ENCODE measurements around the gene TRAF5.

TRAF5 gene

GRCh38 chr1:211355873-211356272 is 29.2 kb downstream of the TRAF5 start:
- Histone ChIP-seq H3K9ac (ENCODE audit: insufficient read length, low read depth) (no peak overlapping the region), H3K9me3 (ENCODE audit: insufficient read depth, low read length) (peaks cover 14% of the 10 kb centered on the region; the same call in 1 of the 2 replicates), H3K36me3 (ENCODE audit: insufficient read depth, insufficient read length, low read length) (peaks cover 63% of the 10 kb centered on the region), H3K27me3 (ENCODE audit: insufficient read depth, insufficient read length) (no peaks in the 10 kb centered on the region), H3K4me1 (ENCODE audit: insufficient read depth, insufficient read length) (no peaks in the 10 kb centered on the region), H3K4me3 (ENCODE audit: insufficient read length, low read depth) (no peak overlapping the region)
- DNase-seq (ENCODE audit: low read depth, low spot score), result no peak
- TF ChIP-seq SUZ12 (IDR thresholded peaks at IDR 0.05; ENCODE audit: extremely low read depth, insufficient read depth, insufficient read length), result no peak

GRCh38 chr1:211356723-211357407 is 30.2 kb downstream of the TRAF5 start:
- H3K36me3 ChIP-seq (ENCODE audit: insufficient read depth, insufficient read length, low read length), result peaks cover 73% of the 10 kb centered on the region
- DNase-seq (ENCODE audit: low read depth, low spot score), result no peak
- H3K9ac ChIP-seq (ENCODE audit: insufficient read length, low read depth), result no peak overlapping the region
- no peaks in the 10 kb centered on the region for H3K27me3 ChIP-seq (ENCODE audit: insufficient read depth, insufficient read length)
- TF ChIP-seq ZNF274 (IDR thresholded peaks at IDR 0.05; ENCODE audit: low read depth, low read length) (no peak), YY1 (IDR thresholded peaks at IDR 0.05; ENCODE audit: insufficient read depth, insufficient read length) (no peak), SUZ12 (IDR thresholded peaks at IDR 0.05; ENCODE audit: extremely low read depth, insufficient read depth, insufficient read length) (no peak)
- no peaks in the 10 kb centered on the region for H3K4me1 ChIP-seq (ENCODE audit: insufficient read depth, insufficient read length)
- no peak overlapping the region for H3K4me3 ChIP-seq (ENCODE audit: insufficient read length, low read depth)
- H3K9me3 ChIP-seq (ENCODE audit: insufficient read depth, low read length), result peaks cover 8% of the 10 kb centered on the region; the same call in 1 of the 2 replicates

- Histone ChIP-seq H3K9ac (ENCODE audit: insufficient read length, low read depth) (no peak overlapping the region), H3K27me3 (ENCODE audit: insufficient read depth, insufficient read length) (no peaks in the 10 kb centered on the region), H3K4me1 (ENCODE audit: insufficient read depth, insufficient read length) (no peaks in the 10 kb centered on the region), H3K36me3 (ENCODE audit: insufficient read depth, insufficient read length, low read length) (peaks cover 75% of the 10 kb centered on the region), H3K9me3 (ENCODE audit: insufficient read depth, low read length) (no peaks in the 10 kb centered on the region), H3K4me3 (ENCODE audit: insufficient read length, low read depth) (no peak overlapping the region)
- no peak for DNase-seq (ENCODE audit: low read depth, low spot score)
- TF ChIP-seq SUZ12 (IDR thresholded peaks at IDR 0.05; ENCODE audit: extremely low read depth, insufficient read depth, insufficient read length), result no peak
- TF ChIP-seq YY1 (IDR thresholded peaks at IDR 0.05; ENCODE audit: insufficient read depth, insufficient read length), result no peak
- no peak for TF ChIP-seq ZNF274 (IDR thresholded peaks at IDR 0.05; ENCODE audit: low read depth, low read length)
These were observed 32.1 kb downstream of the TRAF5 start for GRCh38 chr1:211358685-211359084.

DNA sequence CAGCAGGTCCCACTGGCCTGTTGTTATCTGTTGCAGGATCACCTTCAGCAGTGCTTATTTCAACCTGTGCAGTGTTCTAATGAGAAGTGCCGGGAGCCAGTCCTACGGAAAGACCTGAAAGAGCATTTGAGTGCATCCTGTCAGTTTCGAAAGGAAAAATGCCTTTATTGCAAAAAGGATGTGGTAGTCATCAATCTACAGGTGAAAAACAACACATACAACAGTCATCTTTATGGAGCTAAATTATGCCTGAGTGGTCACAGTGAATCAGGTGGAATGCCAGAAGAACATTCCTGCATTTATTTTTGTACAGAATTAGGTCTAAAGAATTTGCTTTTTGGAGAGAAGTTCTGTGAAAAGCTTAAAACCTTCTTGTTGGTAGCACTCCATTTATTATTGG is 33.2 kb downstream of the TRAF5 start:
- H3K27me3 ChIP-seq (ENCODE audit: insufficient read depth, insufficient read length), result no peaks in the 10 kb centered on the region
- DNase-seq (ENCODE audit: low read depth, low spot score), result no peak
- no peak overlapping the region for H3K9ac ChIP-seq (ENCODE audit: insufficient read length, low read depth)
- H3K4me1 ChIP-seq (ENCODE audit: insufficient read depth, insufficient read length), result no peaks in the 10 kb centered on the region
- no peak overlapping the region for H3K4me3 ChIP-seq (ENCODE audit: insufficient read length, low read depth)
- peaks cover 71% of the 10 kb centered on the region for H3K36me3 ChIP-seq (ENCODE audit: insufficient read depth, insufficient read length, low read length)
- no peak for TF ChIP-seq ZNF274 (IDR thresholded peaks at IDR 0.05; ENCODE audit: low read depth, low read length)
- TF ChIP-seq SUZ12 (IDR thresholded peaks at IDR 0.05; ENCODE audit: extremely low read depth, insufficient read depth, insufficient read length), result no peak
- TF ChIP-seq YY1 (IDR thresholded peaks at IDR 0.05; ENCODE audit: insufficient read depth, insufficient read length), result no peak
- no peaks in the 10 kb centered on the region for H3K9me3 ChIP-seq (ENCODE audit: insufficient read depth, low read length)

DNA sequence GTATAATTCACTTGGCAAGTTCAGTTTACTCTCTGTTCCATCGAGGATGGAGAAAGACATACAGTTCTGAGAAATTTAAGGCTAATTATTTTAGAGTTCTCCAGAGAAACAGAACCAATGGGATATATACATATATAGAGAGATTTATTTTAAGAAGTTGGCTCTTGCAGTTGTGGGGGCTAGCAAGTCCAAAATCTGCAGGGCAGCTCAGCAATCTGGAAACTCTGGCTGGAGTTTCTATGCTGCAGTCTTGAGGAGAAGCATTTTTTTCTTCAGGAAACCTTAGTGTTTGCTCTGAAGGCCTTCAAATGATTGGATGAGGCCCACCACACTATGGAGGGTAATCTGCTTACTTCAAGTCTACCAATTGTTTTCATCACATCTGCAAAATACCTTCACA is 34.6 kb downstream of the TRAF5 start:
- H3K9me3 ChIP-seq (ENCODE audit: insufficient read depth, low read length), result no peaks in the 10 kb centered on the region
- no peaks in the 10 kb centered on the region for H3K4me1 ChIP-seq (ENCODE audit: insufficient read depth, insufficient read length)
- no peak overlapping the region for H3K4me3 ChIP-seq (ENCODE audit: insufficient read length, low read depth)
- peaks cover 74% of the 10 kb centered on the region for H3K36me3 ChIP-seq (ENCODE audit: insufficient read depth, insufficient read length, low read length)
- H3K27me3 ChIP-seq (ENCODE audit: insufficient read depth, insufficient read length), result no peaks in the 10 kb centered on the region
- no peak for TF ChIP-seq SUZ12 (IDR thresholded peaks at IDR 0.05; ENCODE audit: extremely low read depth, insufficient read depth, insufficient read length)
- no peak for TF ChIP-seq YY1 (IDR thresholded peaks at IDR 0.05; ENCODE audit: insufficient read depth, insufficient read length)
- no peak for TF ChIP-seq ZNF274 (IDR thresholded peaks at IDR 0.05; ENCODE audit: low read depth, low read length)
- H3K9ac ChIP-seq (ENCODE audit: insufficient read length, low read depth), result no peak overlapping the region
- DNase-seq (ENCODE audit: low read depth, low spot score), result no peak

- peaks cover 54% of the 10 kb centered on the region for H3K36me3 ChIP-seq (ENCODE audit: insufficient read depth, insufficient read length, low read length)
- H3K9ac ChIP-seq (ENCODE audit: insufficient read length, low read depth), result no peak overlapping the region
- no peaks in the 10 kb centered on the region for H3K4me1 ChIP-seq (ENCODE audit: insufficient read depth, insufficient read length)
- no peak overlapping the region for H3K4me3 ChIP-seq (ENCODE audit: insufficient read length, low read depth)
- no peak for DNase-seq (ENCODE audit: low read depth, low spot score)
- TF ChIP-seq YY1 (IDR thresholded peaks at IDR 0.05; ENCODE audit: insufficient read depth, insufficient read length), result no peak
- TF ChIP-seq SUZ12 (IDR thresholded peaks at IDR 0.05; ENCODE audit: extremely low read depth, insufficient read depth, insufficient read length), result no peak
- TF ChIP-seq ZNF274 (IDR thresholded peaks at IDR 0.05; ENCODE audit: low read depth, low read length), result no peak
- H3K9me3 ChIP-seq (ENCODE audit: insufficient read depth, low read length), result no peaks in the 10 kb centered on the region
- H3K27me3 ChIP-seq (ENCODE audit: insufficient read depth, insufficient read length), result no peaks in the 10 kb centered on the region
These were observed 43.0 kb downstream of the TRAF5 start for GRCh38 chr1:211369640-211370039.

DNA sequence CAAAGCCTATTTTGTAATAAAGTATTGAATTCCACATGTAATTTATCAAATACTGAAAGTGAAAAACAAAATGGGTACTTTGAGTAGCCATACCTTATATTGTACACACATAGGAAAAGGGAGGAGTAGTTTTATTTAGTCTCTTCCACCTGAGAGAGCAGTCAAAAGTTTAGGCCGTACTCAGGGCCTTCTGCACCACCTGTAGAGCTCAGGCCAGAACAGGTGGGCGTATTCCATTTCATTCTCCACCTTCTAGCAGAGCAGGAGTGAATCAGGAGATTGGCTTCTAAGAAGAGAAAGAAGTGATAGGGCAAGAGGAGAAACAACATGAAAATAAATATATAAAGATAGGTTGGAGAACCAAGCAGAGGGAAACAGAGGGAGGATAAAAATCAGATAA is 44.0 kb downstream of the TRAF5 start:
- no peak for DNase-seq (ENCODE audit: low read depth, low spot score)
- Histone ChIP-seq H3K4me3 (ENCODE audit: insufficient read length, low read depth) (no peak overlapping the region), H3K9ac (ENCODE audit: insufficient read length, low read depth) (no peak overlapping the region), H3K9me3 (ENCODE audit: insufficient read depth, low read length) (no peaks in the 10 kb centered on the region), H3K27me3 (ENCODE audit: insufficient read depth, insufficient read length) (no peaks in the 10 kb centered on the region), H3K4me1 (ENCODE audit: insufficient read depth, insufficient read length) (peaks cover 2% of the 10 kb centered on the region), H3K36me3 (ENCODE audit: insufficient read depth, insufficient read length, low read length) (peaks cover 48% of the 10 kb centered on the region)
- no peak for TF ChIP-seq ZNF274 (IDR thresholded peaks at IDR 0.05; ENCODE audit: low read depth, low read length)
- TF ChIP-seq YY1 (IDR thresholded peaks at IDR 0.05; ENCODE audit: insufficient read depth, insufficient read length), result no peak
- no peak for TF ChIP-seq SUZ12 (IDR thresholded peaks at IDR 0.05; ENCODE audit: extremely low read depth, insufficient read depth, insufficient read length)

Measured in NT2/D1 (cell line).